ENCODE results near the gene ID3. TPM values are rescaled to one million over a fixed set of nuclear protein-coding genes. Genes with fewer than 3 reads are reported as not detected.

The ID3 gene
- total RNA-seq, 1 experiment from 2014 or later: 119 TPM

DNA sequence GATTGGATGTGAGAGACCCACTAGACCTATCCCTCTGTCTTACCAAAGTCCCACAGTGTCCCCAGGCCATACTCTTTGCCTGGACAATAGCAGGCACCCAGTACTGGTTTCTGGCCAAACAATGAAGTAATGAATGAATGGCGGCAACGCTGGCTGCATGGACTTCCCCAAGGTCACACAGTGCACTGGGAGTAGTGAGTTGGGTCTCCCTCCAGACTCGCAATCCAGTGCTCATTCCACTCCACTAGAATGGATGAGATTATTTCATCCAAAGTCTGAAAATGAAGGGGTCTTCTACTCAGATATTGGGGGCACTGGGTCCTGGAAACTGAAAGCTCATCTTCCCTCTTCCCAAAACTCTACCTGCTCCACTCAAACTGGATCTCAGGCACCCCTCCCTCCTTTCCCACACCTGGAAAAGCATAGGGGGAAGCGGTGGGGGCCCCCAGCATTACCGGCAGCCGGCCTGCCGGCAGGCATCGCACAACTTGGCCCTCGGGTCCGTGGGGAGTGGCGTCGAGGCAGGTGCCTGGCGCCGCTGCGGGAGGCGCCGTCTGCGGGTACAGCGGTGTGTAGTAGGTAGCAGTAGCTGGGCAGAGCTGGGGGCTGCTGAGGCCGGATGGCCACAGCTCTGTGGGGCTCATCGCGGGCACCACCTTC is 29.1 kb downstream of the ID3 start:
- DNase-seq: no peak
- no peaks in the 10 kb centered on the region; a peak in 1 of 7 replicates for H3K36me3 Mint-ChIP-seq (ENCODE audit: insufficient read depth in 1 of 3, low read depth in 3 of 3)
- H3K4me1 Mint-ChIP-seq: peaks cover 24 to 38% of the 10 kb centered on the region in 2 experiments
- no peak overlapping the region for H2BK120ac ChIP-seq (ENCODE audit: low read depth, low read length, poor library complexity, severe bottlenecking)
- no peak overlapping the region for H2AK5ac ChIP-seq (ENCODE audit: insufficient read length, low read length)
- H3K4me3 Mint-ChIP-seq: peak overlapping the region; percentile 77 to 79
- TF ChIP-seq, protein P1, sequence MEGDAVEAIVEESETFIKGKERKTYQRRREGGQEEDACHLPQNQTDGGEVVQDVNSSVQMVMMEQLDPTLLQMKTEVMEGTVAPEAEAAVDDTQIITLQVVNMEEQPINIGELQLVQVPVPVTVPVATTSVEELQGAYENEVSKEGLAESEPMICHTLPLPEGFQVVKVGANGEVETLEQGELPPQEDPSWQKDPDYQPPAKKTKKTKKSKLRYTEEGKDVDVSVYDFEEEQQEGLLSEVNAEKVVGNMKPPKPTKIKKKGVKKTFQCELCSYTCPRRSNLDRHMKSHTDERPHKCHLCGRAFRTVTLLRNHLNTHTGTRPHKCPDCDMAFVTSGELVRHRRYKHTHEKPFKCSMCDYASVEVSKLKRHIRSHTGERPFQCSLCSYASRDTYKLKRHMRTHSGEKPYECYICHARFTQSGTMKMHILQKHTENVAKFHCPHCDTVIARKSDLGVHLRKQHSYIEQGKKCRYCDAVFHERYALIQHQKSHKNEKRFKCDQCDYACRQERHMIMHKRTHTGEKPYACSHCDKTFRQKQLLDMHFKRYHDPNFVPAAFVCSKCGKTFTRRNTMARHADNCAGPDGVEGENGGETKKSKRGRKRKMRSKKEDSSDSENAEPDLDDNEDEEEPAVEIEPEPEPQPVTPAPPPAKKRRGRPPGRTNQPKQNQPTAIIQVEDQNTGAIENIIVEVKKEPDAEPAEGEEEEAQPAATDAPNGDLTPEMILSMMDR (conservative IDR thresholded peaks at IDR 0.05): no peak
- no peak overlapping the region for H2BK5ac ChIP-seq (ENCODE audit: insufficient read length, low read length)
- H4K8ac ChIP-seq (replicated peaks; ENCODE audit: insufficient read length, low read depth, low read length): no peak overlapping the region
- WGBS (ENCODE audit: extremely low coverage, insufficient read length, low lambda C conversion rate): no CpG with 5 or more reads among the region's 22 CpGs
- 0 out of 2 replicates have a peak, but pooled peaks cover 2% of the 10 kb centered on the region for H3K4me1 ChIP-seq (ENCODE audit: insufficient read depth, low read length)
- H3K18ac ChIP-seq (ENCODE audit: insufficient read length, low read depth, low read length): no peak overlapping the region
- H3K14ac ChIP-seq (ENCODE audit: insufficient read depth, low read length): peak overlapping the region; percentile 92; the same call in 1 of the 2 replicates
- H3K27ac Mint-ChIP-seq: no peak overlapping the region
- no peaks in the 10 kb centered on the region for H3K9me3 ChIP-seq (ENCODE audit: control insufficient read depth, low read depth, low read length)
- H4K91ac ChIP-seq (ENCODE audit: insufficient read length, low read depth, low read length): no peak overlapping the region
- peak overlapping the region; percentile 36 for H3K4me2 ChIP-seq (ENCODE audit: insufficient read depth, insufficient read length, low read length)
- no peak overlapping the region for H3K27ac ChIP-seq (ENCODE audit: insufficient read length, low read depth, low read length)
- H3K56ac ChIP-seq (ENCODE audit: insufficient read length, low read depth, low read length): no peak overlapping the region
- H4K5ac ChIP-seq (ENCODE audit: insufficient read length, low read depth, low read length): no peak overlapping the region
- H2AFZ ChIP-seq (ENCODE audit: low read length): no peak overlapping the region
- no peaks in the 10 kb centered on the region for H3K79me1 ChIP-seq (ENCODE audit: insufficient read depth, low read depth, low read length, poor library complexity, severe bottlenecking)
- H3K79me2 ChIP-seq (ENCODE audit: insufficient read depth, low read length): no peaks in the 10 kb centered on the region
- H2BK12ac ChIP-seq (ENCODE audit: insufficient read length, low read depth, low read length): no peak overlapping the region
- H2BK20ac ChIP-seq (ENCODE audit: low read depth, low read length, poor library complexity, severe bottlenecking): no peak overlapping the region
- peaks cover 53% of the 10 kb centered on the region for H3K27me3 Mint-ChIP-seq (ENCODE audit: low read depth)
- H3K9ac ChIP-seq (ENCODE audit: extremely low read depth, insufficient read length, low read length): no peak overlapping the region
- H3K9me3 Mint-ChIP-seq: no peaks in the 10 kb centered on the region
- H3K4ac ChIP-seq (ENCODE audit: low read depth, low read length): no peak overlapping the region
- no peak overlapping the region for H3K23ac ChIP-seq (ENCODE audit: insufficient read length, low read depth, low read length)
- H2BK15ac ChIP-seq (ENCODE audit: low read depth, low read length): no peak overlapping the region
- peaks cover 3% of the 10 kb centered on the region for H3K23me2 ChIP-seq (ENCODE audit: insufficient read length, low read depth, low read length, poor library complexity, severe bottlenecking)
- peaks cover 4% of the 10 kb centered on the region; the same call in 1 of the 2 replicates for H3K27me3 ChIP-seq (ENCODE audit: insufficient read depth, low read length)
- peaks cover 3% of the 10 kb centered on the region for H4K20me1 ChIP-seq (ENCODE audit: control insufficient read depth, insufficient read depth, insufficient read length)
- H3T11ph ChIP-seq (ENCODE audit: low read length): no peak overlapping the region
